WTC11 (cell line): ENCODE results near the gene CREG2.

Experiments
- KAT7 ChIP-seq: sonication (generic); formaldehyde crosslinking; IDR thresholded peaks from 2 replicates; pipeline ENCODE4 v1.8.1; 2023; ENCODE audit warnings: missing genetic modification reagents, mild to moderate bottlenecking, borderline replicate concordance
- OVOL2 ChIP-seq: fragments of 250-450 bp; sonication (Bioruptor Pico); IDR thresholded peaks from 2 replicates; pipeline ENCODE4 v1.9.0; 2021; ENCODE audit warnings: mild to moderate bottlenecking, borderline replicate concordance
- USF1 ChIP-seq: sonication (generic); formaldehyde crosslinking; IDR thresholded peaks from 2 replicates; pipeline ENCODE4 v1.8.0; 2022; ENCODE audit warnings: mild to moderate bottlenecking, missing genetic modification reagents
- ZBTB43 ChIP-seq: sonication (generic); formaldehyde crosslinking; IDR thresholded peaks from 2 replicates; pipeline ENCODE4 v1.8.1; 2023; ENCODE audit warnings: mild to moderate bottlenecking, missing genetic modification reagents

- TF ChIP-seq OVOL2 (CRISPR knock-in tag) (no peak), USF1 (CRISPR knock-in tag) (no peak), KAT7 (CRISPR knock-in tag) (no peak), ZBTB43 (CRISPR knock-in tag) (no peak)
These were observed 40.4 kb upstream of the CREG2 start for GRCh38 chr2:101427743-101428142.
